ENCODE measurements around the gene HDAC4. TPM values are rescaled to one million over a fixed set of nuclear protein-coding genes. Genes with fewer than 3 reads are reported as not detected.

Gene HDAC4
- total and polyA plus RNA-seq, 7 donors: 7.9 to 329 (median 129) TPM

DNA sequence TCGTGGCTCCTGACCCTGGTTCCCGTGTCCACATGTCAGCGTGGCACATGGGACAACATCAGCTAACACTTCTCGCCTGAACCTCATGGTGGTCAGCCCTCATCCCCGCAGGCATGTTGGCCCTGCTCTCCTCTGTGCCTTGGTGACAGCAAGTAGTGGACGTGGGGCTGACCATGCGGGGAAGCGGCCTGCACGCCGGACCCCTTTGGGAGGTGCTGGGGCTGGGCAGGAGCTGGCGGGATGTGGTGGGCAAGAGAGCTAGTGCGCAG is 303.5 kb downstream of the HDAC4 start:
- no peak for TF ChIP-seq CTCF (IDR thresholded peaks at IDR 0.05)
- Histone ChIP-seq H3K4me3 (no peak overlapping the region), H3K4me1 (peaks cover 3% of the 10 kb centered on the region), H3K9me3 (no peaks in the 10 kb centered on the region), H3K27me3 (ENCODE audit: insufficient read depth in 3 of 3, low read length in 2 of 3) (no peaks in the 10 kb centered on the region), H3K27ac (peak overlapping the region; percentile 42), H3K36me3 (ENCODE audit: insufficient read depth in 1 of 2, low read depth in 1 of 2) (peaks cover 0 to 90% of the 10 kb centered on the region in 2 donors)
- 71 to 90% (median 85%) methylated on average over 12 of the region's 12 CpGs for WGBS, 3 donors
- no peak for DNase-seq
- ATAC-seq: peak in 1 of 4 donors; percentile 4
- intact Hi-C loops (cut with DNase I): no loop called here

GRCh38 chr2:239096676-239097427 is 304.0 kb downstream of the HDAC4 start:
- Histone ChIP-seq H3K9me3 (no peaks in the 10 kb centered on the region), H3K27me3 (ENCODE audit: insufficient read depth in 3 of 3, low read length in 2 of 3) (no peaks in the 10 kb centered on the region), H3K4me3 (no peak overlapping the region), H3K4me1 (no peaks in the 10 kb centered on the region), H3K36me3 (ENCODE audit: insufficient read depth in 1 of 2, low read depth in 1 of 2) (peaks cover 0 to 91% of the 10 kb centered on the region in 2 donors), H3K27ac (peak overlapping the region; percentile 42)
- TF ChIP-seq CTCF (IDR thresholded peaks at IDR 0.05): no peak
- WGBS, 3 donors: 80 to 82% (median 81%) methylated on average over 28 of the region's 28 CpGs
- no peak for ATAC-seq
- intact Hi-C loops (cut with DNase I): no loop called here
- peak in 1 of 2 donors; percentile 21 for DNase-seq

- DNase-seq: no peak
- Histone ChIP-seq H3K4me3 (no peak overlapping the region), H3K4me1 (no peaks in the 10 kb centered on the region), H3K9me3 (no peaks in the 10 kb centered on the region), H3K36me3 (ENCODE audit: insufficient read depth in 1 of 2, low read depth in 1 of 2) (peaks cover 0 to 89% of the 10 kb centered on the region in 2 donors), H3K27ac (no peak overlapping the region), H3K27me3 (ENCODE audit: insufficient read depth in 3 of 3, low read length in 2 of 3) (no peaks in the 10 kb centered on the region)
- 79 to 87% (median 86%) methylated on average over 20 of the region's 20 CpGs for WGBS, 3 donors
- no peak for TF ChIP-seq CTCF (IDR thresholded peaks at IDR 0.05)
- intact Hi-C loops (cut with DNase I): no loop called here
- no peak for ATAC-seq
Observed at GRCh38 chr2:239095460-239096081, 305.2 kb downstream of the HDAC4 start.

- no peaks in the 10 kb centered on the region for H3K9me3 ChIP-seq
- H3K27me3 ChIP-seq (ENCODE audit: insufficient read depth in 3 of 3, low read length in 2 of 3): no peaks in the 10 kb centered on the region
- no peak overlapping the region for H3K27ac ChIP-seq
- DNase-seq (no peak), ATAC-seq (no peak)
- WGBS, 3 donors: 78 to 82% (median 80%) methylated on average over 17 of the region's 17 CpGs
- H3K4me1 ChIP-seq: no peaks in the 10 kb centered on the region
- TF ChIP-seq CTCF (IDR thresholded peaks at IDR 0.05): no peak
- intact Hi-C loops (cut with DNase I): no loop called here
- no peak overlapping the region for H3K4me3 ChIP-seq
- peaks cover 0 to 89% of the 10 kb centered on the region in 2 donors for H3K36me3 ChIP-seq (ENCODE audit: insufficient read depth in 1 of 2, low read depth in 1 of 2)
Observed at GRCh38 chr2:239094867-239095266, 306.0 kb downstream of the HDAC4 start.

All from psoas muscle (tissue), 8 donors.